Fibroblast of skin of left quadriceps (primary cell): ENCODE data around the gene COX15.
"Not testable (repeated sequence)": the region's sequence is repeated elsewhere in the genome, so short reads cannot be mapped to it uniquely, and the experiment has no call there.

Experiments used
- DNase-seq, 2 experiments: peaks; one replicate each; pipeline ENCODE4 v3.0.0-alpha.2; 2013; ENCODE audit warnings: low read depth in 2 of 2

The COX15 gene

DNA sequence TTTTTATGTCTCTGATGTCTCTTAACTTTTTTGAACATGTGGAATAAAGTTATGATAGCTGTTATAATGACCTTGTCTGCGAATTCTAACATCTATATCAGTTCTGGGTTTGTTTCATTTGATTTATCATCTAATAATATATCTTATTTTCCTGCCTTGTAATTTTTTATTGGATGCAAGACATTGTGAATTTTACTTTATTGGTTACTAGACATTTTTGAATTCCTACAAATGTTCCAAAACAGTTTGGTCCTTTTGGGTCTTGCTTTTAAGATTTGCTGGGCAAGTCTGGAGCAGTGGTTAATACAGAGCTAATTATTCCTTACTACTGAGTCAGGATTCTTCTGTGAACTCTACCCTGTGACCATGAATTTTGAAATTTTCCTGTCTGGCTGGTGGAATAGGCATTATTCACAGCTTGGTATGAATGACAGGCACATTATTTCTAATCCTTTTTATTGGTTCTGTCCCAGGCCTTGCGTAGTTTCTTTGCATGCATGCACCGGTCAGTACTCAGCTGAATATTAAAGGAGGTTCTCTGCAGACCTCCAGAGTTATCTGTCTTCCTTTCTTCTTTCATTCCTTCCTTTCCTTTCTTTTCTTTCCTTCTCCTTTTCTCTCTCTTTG lies 9.1 kb upstream of the COX15 start:
- no peak for DNase-seq

DNA sequence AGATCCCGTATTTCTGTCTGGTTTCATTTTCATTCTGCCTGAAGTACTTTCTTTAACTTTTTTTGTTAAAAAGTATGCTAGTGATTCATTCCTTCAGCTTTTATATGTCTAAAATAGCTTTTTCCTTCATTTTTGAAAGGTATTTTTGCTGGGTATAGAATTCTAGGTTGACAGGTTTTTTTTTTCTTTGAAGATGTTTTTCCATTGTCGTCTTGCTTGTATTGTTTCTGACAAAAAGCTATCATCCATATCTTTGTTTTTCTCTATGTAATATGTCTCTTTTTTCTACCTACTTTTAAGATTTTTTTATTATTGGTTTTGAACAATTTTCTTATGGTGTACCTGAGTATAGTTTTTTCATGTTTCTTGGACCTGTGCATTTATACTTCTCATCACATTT lies 8.3 kb upstream of the COX15 start:
- DNase-seq: no peak

DNA sequence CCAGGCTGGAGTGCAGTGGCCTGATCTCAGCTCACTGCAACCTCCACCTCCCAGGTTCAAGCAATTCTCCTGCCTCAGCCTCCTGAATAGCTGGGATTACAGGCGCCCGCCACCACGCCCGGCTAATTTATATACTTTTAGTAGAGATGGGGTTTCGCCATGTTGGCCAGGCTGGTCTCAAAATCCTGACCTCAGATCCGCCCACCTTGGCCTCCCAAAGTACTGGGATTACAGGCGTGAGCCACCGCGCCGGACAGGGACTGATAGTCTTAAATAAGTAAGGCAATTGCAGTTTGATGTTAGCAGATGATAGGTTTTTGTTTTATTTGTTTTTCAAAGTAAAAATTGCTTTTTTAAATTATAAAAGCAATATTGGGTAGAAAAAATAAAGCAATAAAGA lies 2.2 kb upstream of the COX15 start:
- not testable (repeated sequence) for DNase-seq

DNA sequence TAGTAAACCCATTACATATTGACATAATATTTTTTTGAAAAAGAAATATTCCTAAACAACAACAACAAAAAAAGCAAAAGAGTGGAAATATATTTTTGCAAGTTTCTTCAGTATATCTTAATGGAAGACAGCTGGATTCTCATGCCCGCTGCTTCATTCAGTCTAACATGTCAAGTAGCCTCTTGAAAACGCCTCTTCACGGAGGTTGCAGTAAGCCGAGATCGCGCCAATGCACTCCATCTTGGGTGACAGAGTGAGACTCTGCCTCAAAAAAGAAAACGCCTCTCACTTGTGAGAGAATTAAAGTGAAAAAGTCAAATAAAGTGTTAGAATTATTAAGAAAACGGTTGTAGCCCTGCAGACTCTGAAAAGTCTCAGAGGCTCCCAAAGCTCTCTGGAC lies 1.4 kb upstream of the COX15 start:
- no peak for DNase-seq

DNA sequence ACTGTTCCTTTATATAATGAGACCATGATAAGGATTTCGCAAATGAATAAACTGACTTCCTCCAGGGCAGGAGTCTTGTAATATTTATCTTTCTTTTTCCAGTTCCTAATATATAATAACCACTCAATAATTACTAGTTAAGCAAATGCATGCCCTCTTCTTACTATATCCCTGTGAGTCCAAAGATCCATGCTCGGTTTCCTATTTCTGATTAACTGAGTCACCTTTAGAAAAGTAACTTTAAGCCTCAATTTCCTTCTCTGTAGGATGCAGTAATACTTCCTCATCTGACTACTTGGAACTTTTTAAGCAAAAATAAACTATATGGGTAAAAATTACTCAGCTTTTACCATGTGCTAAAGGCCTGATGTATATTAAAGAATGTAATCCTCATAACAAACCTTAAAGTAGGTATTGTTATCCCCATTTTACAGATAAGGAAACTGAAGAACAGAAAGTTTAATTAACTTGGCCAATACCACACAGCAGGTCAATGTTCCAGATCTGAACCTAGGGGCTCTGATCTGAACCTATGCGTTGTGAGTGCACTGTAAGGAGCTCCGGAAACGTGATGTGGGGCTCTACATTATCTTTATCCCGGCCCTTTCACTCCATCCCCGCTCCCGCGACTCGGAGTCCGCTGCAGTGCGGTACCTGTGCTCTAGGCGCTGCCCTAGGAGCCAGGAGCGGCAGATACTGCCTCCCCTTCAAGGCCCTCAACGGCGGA lies 458 bp downstream of the COX15 start:
- DNase-seq: no peak

DNA sequence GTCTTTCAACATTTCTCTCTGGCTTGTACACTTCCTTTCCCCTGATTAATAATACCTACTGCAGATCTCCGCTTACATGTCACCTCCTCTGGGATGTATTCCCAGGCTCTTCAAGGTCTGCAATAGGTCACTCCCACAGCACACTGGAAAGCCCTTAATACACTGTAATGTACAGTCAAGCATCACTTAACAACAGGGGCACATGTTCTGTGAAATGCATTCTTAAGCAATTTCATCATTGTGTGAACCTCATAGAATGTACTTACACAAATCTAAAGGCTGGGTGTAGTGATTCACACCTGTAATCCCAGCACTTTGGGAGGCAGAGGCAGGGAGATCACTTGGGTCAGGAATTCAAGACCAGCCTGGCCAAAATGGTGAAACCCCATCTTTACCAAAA lies 1.9 kb downstream of the COX15 start:
- no peak for DNase-seq

DNA sequence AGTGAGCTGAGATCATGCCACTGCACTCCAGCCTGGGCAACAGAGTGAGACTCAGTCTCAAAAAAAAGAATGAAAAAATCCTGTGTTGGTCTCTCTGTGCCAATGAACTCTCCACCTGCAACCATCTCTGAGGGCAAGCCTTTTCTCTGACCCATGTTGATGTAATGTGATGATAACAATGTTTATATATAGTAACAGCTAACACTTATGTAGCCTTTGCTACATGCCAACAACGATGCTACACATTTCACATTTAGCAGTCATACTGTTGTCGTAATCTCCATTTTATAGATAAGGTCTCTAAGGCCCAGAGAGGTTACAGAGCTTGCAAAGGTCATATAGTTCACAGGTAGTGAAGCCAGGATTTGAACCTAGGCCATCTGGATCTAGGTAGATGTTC lies 11.5 kb downstream of the COX15 start:
- no peak for DNase-seq

DNA sequence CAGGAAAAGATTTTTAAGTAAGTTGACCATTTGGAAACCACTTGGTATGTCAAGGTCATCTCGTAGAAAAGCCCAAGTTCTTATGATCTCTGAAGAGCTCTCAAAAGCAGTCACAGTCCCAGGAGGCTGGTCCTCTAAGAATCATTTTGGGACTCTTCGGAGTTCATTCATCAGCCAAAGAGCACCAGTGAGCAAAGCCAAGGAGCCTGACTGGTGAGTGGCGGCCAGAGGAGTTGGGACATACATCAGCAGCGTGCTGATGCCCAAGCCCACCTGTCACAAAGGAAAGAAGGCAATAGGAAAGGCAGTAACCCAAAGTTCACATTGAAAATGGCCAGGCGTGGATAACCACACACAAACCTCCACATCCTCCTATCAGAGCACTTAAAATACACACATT lies 17.5 kb downstream of the COX15 start:
- no peak for DNase-seq

GRCh38 chr10:99711129-99711719 lies 20.7 kb downstream of the COX15 start:
- peak; percentile 38 to 39 for DNase-seq

DNA sequence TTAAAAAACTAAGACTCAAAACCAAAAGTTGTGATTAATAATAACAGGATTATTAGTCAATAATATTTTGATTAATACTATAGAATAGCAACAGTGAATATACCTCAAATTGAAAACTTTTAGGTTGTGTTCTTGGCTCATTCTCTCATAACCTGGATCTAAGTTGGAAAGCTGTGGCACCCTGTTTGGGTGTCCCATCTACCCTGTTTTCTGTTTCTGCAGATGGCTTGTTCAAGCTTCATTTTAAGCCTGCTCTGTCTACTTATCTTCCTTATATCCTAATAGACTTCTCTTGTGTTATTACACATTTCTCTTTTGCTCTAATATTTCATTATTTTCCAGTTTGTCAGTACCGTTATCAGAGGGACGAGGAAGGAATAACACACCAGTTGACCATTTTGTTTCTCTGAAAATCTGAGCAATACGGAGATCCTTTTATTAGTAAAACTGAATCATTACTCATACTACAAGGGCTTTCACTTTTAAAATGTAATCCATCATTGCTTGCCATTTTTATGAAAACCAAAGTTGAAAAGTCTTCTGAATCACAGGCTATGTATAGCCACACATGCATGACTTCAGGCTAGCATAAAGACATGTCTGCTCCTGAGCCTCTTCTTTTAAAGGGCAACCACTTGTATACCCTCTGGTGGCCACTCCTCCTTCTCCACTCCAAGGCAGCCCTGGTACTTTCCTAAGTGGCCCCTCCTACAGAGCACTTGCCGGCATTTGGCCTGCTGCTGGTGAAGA lies 22.3 kb downstream of the COX15 start:
- DNase-seq: no peak

GRCh38 chr10:99708428-99709012 lies 23.4 kb downstream of the COX15 start:
- no peak for DNase-seq

DNA sequence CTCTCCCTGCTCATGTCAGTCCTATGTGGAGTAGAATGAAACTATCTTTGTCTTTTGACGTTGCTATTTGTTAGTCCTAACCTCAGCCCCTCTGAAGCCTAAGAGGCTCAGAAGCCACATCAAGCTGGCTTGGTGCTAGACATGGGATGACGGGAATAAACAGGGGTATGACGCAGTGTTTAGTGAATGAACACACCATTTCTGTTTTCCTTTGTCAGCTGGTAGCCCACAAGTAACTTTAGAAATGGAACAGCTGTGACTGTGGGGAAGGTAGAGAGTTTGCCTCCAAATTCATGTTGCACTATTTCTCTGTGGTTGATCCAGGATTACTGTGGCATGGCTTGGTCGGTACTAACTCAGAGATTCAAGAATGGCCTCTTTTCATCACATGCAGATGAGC lies 31.3 kb downstream of the COX15 start:
- DNase-seq: no peak

- DNase-seq: no peak
Measured at GRCh38 chr10:99698504-99699080, 33.3 kb downstream of the COX15 start.

DNA sequence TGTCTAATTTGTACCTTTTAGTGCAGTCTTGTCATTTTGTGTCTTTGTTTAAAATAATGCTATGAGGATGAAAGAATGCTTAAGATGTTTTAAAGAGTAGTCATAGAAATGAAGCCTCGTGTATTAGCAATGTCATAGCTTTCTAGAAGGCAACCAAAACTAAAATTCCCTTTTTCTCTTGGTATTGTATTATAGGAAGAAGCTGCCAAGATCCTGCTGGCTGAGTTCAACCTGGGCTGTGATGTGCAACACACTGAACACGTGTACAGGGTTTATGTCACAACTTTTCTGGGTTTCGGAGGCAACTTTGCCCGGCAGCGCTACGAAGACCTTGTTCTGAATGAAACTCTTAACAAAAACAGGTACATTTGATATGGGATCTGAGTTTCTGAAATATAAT lies 36.2 kb downstream of the COX15 start:
- DNase-seq: no peak

DNA sequence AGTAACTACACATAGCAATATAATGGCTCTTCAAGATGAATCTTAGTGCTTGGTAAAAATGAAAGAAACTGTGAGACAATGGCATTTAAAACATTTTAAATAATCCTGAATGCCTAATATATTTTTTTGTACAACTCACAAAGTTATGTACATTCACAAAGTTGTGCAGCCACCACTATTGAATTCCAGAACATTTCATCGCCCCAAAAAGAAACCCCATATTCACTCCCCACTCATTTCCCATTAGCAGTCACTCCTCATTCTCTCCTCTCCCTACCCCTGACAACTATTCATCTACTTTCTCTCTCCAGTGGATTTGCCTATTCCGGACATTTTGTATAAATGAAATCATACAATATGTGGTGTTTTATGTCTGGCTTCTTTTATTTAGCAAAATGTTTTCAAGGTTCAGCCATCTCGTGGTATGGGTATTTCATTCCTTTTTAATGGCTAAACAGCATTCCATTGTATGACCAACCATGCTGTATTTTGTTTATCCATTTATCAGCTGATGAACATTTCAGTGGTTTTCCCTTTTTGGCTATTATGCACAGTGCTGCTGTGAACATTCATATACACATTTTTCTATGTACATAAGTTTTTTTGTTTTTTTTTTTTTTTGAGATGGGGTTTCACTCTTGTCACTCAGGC lies 37.9 kb downstream of the COX15 start:
- peak; percentile 66 to 70 for DNase-seq

- DNase-seq: no peak
Measured at GRCh38 chr10:99689461-99689860, 42.5 kb downstream of the COX15 start.

- no peak for DNase-seq
Measured at GRCh38 chr10:99685597-99685967, 46.3 kb downstream of the COX15 start.

- DNase-seq: no peak
Measured at GRCh38 chr10:99682752-99683151, 49.2 kb downstream of the COX15 start.
